ENCODE results near the gene RSPH1.

- TF ChIP-seq, protein P1, sequence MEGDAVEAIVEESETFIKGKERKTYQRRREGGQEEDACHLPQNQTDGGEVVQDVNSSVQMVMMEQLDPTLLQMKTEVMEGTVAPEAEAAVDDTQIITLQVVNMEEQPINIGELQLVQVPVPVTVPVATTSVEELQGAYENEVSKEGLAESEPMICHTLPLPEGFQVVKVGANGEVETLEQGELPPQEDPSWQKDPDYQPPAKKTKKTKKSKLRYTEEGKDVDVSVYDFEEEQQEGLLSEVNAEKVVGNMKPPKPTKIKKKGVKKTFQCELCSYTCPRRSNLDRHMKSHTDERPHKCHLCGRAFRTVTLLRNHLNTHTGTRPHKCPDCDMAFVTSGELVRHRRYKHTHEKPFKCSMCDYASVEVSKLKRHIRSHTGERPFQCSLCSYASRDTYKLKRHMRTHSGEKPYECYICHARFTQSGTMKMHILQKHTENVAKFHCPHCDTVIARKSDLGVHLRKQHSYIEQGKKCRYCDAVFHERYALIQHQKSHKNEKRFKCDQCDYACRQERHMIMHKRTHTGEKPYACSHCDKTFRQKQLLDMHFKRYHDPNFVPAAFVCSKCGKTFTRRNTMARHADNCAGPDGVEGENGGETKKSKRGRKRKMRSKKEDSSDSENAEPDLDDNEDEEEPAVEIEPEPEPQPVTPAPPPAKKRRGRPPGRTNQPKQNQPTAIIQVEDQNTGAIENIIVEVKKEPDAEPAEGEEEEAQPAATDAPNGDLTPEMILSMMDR (IDR thresholded peaks at IDR 0.05), result no peak
- no peak for TF ChIP-seq POLR2A (IDR thresholded peaks at IDR 0.05)
Measured at GRCh38 chr21:42523211-42523610, 27.2 kb upstream of the RSPH1 start.
